C4-2B (cell line): ENCODE measurements around the gene NOX5.

Source experiments
- H3K27ac ChIP-seq: fragments of 450-650 bp; 2 replicates; pipeline ENCODE4 v1.5.1; 2017
- CTCF ChIP-seq: fragments of 450-650 bp; conservative IDR thresholded peaks from 2 replicates; pipeline ENCODE4 v1.5.1; 2017; ENCODE audit warnings: mild to moderate bottlenecking
- ZFX ChIP-seq: fragments of 450-650 bp; IDR thresholded peaks from 2 replicates; pipeline ENCODE4 v1.6.1; 2017

The NOX5 gene

DNA sequence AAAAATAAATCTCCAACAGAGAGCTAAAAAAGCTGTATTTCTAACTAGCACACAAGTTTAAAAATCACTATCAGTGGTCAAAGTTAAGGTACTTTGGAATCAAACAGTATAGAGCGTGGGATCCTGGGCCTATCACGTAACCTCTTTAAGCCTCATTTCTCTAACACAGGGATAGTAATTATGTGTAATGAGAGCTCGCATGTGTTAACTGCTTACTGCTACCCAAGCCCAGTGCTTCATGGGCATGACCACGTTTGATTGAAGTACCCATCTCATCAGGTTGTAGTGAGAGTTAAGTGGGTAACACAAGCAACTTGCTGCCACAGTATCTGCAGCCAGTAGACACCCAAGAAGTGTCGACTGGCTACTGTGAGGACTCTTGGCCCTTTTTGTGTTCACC lies 28.2 kb upstream of the NOX5 start:
- TF ChIP-seq CTCF (no peak), ZFX (no peak)
- H3K27ac ChIP-seq, result no peak overlapping the region

GRCh38 chr15:68987120-68987519 lies 27.4 kb upstream of the NOX5 start:
- TF ChIP-seq ZFX (no peak), CTCF (no peak)
- H3K27ac ChIP-seq, result no peak overlapping the region

- TF ChIP-seq CTCF (no peak), ZFX (no peak)
- H3K27ac ChIP-seq, result no peak overlapping the region
Observed at GRCh38 chr15:68987676-68988075, 26.8 kb upstream of the NOX5 start.

DNA sequence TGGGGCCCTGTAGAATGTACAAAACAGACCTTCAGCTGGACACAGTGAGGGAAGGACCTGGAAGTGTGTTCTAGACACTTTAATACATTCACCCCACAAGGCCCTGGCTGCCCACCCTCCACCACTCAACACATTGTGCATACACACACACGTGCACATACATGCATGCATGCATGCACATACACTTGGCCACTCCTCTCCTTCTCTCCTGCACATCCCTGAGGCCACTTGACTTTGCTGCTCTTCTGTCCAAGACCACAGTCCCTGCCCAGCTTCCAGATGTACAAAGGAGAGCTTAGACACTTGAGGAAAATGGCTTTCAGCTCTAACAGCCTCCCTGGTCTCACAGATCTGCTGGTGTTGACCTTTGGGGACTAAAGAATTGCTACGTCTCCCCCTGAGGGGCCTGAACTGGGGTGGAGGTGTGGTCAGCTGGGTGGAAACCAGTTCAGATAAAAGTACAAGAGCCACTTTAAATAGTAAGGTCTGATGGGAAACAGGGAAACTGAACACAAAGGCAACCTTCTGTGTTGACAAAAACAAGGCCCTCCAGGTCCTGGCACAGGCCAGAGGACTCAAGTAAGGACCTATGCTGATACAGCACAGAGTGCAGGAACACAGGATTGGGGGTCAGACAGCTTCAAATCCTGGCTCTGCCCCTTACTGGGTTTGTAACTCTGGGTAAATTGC lies 24.8 kb upstream of the NOX5 start:
- no peak overlapping the region for H3K27ac ChIP-seq
- no peak for TF ChIP-seq ZFX
- no peak for TF ChIP-seq CTCF

DNA sequence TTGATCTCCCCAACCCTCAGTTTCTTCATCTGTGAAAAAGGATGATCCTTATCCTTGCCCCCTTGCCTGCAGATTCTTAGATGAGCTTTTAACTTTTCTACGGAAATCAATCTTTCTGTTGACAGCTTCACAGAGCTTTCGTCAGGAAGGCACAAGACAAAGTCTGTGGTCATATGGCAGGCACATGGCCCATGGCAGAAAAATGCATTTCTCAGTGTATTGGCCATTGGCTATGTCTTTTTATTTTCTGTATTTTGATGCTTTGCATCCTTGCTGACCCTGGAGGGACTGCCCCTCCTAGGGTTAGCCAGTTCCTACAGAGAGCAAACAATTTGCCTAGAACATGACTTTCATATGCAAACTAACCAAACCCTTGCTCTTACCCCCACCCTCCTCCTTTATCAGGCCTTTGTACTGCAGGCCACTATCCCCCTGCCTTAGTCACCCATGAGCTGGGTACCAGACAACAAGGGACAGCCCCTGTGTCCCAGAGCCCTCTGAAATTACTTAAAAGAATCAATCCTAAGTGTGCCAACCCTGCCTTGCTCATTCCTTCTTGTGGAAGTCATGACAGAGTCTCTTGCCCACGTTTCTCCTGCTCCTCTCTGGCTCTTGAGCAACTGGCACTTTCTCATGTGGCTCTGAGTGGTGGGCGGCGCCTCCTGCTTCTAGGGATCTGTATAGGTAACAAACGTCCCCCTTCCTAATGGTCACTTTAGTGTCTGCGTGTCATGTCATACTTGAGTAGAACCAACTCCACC lies 24.1 kb upstream of the NOX5 start:
- no peak overlapping the region for H3K27ac ChIP-seq
- TF ChIP-seq ZFX (no peak), CTCF (no peak)

DNA sequence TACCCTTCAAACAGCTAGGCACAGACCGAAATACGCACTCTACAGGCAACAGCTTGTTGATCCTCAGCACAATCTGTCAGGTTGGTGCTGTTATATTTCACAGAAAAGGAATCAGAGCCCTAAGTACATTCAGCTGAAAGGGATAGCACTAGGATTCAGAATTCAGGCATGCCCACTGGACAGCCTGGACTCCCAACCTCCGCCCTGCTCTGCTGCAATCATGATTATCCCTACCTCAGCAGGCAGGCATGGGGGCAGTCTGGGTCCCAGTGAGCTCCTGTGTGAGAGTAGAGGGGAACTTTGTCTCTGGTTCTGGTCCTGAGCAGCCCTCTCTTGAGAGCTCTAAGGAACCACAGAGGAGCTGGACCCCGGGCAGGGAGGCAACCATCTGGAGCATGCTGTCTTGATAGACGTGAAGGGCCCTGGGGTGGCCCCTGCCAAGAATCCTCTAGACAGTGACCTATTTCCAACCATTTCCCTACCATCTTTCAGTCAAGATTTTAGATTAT lies 23.4 kb upstream of the NOX5 start:
- no peak overlapping the region for H3K27ac ChIP-seq
- TF ChIP-seq ZFX (no peak), CTCF (no peak)

DNA sequence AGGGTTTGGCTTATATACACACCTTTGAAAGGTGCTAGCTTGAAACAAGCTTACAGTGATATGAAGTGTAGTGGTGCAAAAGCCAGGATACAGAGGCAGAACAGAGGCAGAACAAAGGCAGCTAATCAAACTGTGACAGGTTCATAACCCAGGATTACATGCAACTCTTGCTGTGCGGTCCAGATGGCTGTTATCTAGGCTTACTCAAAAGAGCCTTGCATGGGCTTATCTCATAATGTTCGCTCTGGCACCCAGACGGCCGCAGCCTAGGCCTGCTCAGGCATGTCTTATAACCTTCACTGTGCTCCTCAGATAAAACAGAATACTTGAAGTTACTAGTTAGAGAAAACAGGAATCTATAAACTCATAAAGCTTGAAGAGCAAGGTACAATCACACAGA lies 22.8 kb upstream of the NOX5 start:
- TF ChIP-seq ZFX (no peak), CTCF (no peak)
- H3K27ac ChIP-seq, result no peak overlapping the region
